ENCODE measurements around the gene DYNLT2.
A peak's percentile ranks its signal among the peaks of the same experiment; 100 is the strongest.
"Not testable (repeated sequence)": the region's sequence is repeated elsewhere in the genome, so short reads cannot be mapped to it uniquely, and the experiment has no call there.

The DYNLT2 gene

DNA sequence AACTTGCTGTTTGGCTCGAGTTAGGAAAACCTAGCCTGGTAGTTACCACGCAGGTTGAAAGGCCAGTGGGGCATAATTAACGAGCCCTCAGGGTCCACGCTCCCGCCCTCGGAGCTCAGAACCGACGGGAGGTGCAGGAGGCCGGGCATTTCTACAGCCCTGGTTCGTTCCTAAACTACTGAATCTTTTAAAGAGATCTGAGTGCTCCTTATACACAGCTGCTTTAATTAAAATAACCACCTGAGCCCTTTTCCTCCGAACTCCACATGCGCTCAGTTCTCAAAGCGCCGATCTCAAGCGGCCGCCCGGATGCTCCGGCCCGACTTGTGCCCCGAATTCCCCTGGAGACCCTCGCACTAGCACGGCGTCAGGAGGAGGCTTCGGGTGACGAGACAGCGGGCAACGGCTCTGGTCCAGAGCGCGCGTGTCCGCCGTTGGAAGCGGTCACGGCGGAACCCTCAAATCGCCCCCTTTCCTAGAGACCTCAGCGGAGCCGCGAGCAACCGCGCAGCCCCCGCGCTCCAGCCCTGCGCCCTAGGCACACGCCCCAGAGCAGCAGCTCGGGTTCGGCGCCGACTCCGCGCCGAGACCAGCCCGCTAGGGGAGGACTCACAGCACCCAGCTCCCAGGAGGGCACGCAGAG, 49.9 kb downstream of the DYNLT2 start:
- DNase-seq (ENCODE audit: low read depth): no peak
- peak overlapping the region; percentile 86 for H3K4me3 ChIP-seq (ENCODE audit: low read depth, low read length)
- TF ChIP-seq, protein P1, sequence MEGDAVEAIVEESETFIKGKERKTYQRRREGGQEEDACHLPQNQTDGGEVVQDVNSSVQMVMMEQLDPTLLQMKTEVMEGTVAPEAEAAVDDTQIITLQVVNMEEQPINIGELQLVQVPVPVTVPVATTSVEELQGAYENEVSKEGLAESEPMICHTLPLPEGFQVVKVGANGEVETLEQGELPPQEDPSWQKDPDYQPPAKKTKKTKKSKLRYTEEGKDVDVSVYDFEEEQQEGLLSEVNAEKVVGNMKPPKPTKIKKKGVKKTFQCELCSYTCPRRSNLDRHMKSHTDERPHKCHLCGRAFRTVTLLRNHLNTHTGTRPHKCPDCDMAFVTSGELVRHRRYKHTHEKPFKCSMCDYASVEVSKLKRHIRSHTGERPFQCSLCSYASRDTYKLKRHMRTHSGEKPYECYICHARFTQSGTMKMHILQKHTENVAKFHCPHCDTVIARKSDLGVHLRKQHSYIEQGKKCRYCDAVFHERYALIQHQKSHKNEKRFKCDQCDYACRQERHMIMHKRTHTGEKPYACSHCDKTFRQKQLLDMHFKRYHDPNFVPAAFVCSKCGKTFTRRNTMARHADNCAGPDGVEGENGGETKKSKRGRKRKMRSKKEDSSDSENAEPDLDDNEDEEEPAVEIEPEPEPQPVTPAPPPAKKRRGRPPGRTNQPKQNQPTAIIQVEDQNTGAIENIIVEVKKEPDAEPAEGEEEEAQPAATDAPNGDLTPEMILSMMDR (IDR thresholded peaks at IDR 0.05; ENCODE audit: insufficient read depth, low read depth, low read length, missing control alignments): no peak

DNA sequence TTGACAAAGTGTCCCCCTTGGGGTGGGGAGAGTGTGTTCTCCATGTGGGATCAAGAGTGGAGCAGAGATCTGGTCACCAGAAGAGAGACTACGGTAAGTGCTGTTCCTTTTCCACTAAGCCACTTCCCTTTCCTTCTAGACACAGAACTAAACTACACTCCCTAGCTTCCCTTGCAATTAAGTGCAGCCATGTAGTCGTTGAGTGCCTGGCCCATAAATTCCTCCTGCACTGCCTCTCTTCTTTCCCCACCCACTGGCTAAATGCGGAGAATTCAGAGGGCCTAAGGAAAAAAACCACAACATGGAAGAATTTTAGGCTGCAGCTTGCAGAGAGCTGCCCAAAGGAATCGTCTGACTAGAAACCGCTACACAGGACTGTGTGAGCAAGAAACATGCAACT, 51.1 kb downstream of the DYNLT2 start:
- no peak overlapping the region; the same call in 1 of the 2 replicates for H3K4me3 ChIP-seq (ENCODE audit: low read depth, low read length)
- no peak for DNase-seq (ENCODE audit: low read depth)
- TF ChIP-seq, protein P1 (IDR thresholded peaks at IDR 0.05; ENCODE audit: insufficient read depth, low read depth, low read length, missing control alignments): no peak

DNA sequence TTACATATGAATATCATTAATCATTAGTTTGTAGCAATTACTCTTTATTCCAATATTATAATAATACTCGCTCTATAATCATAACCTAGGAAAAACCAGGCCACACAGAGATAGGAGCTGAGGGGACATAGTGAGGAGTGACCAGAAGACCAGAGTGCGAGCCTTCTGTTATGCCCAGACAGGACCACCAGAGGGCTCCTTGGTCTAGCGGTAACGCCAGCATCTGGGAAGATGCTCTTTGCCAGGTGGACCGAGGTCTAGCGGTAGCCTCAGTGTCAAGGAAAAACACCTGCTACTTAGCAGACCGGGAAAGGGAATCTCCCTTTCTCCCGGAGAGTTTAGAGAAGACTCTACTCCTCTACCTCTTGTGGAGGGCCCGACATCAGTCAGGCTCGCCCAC, 54.3 kb downstream of the DYNLT2 start:
- not testable (repeated sequence) for DNase-seq (ENCODE audit: low read depth); H3K4me3 ChIP-seq (ENCODE audit: low read depth, low read length)
- TF ChIP-seq, protein P1 (IDR thresholded peaks at IDR 0.05; ENCODE audit: insufficient read depth, low read depth, low read length, missing control alignments): peak; percentile 19

DNA sequence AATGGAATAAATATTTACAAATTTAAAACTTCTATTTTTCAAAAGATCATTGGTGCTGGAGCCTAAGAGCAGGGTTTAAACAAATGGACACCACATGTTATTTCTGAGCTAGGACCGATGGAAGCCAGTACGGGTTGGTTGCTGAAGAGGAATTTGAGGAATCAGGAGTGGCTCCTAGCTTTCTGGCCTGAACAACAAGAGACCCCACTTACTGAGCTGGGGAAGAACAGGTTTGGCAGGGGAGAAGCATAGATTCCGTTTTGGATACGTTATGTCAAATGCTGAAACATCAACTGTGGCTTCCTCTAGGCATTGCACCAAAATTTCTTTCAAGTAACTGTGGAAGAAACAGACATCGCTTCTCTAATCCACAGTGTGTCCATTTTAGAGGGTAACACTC, 56.2 kb downstream of the DYNLT2 start:
- DNase-seq (ENCODE audit: low read depth): no peak
- H3K4me3 ChIP-seq (ENCODE audit: low read depth, low read length): no peak overlapping the region
- TF ChIP-seq, protein P1 (IDR thresholded peaks at IDR 0.05; ENCODE audit: insufficient read depth, low read depth, low read length, missing control alignments): no peak

DNA sequence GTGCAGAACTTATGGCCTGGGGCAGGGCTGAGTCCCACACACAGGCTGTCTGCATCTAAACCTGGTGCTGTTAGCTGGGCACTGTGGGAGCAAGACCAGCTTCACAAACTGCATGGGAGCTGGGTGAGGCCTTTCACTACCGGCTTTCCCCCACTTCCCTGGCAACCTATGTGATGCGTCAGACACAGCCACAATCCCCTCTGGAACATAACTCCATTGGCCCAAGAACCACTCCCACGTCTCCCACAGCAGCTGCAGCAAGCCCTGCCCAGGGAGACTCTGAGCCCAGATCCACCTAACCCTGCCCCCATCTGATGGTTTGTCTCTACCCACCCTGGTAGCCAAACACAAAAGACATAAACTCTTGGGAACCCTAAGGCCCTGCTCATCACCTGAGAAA, 58.9 kb downstream of the DYNLT2 start:
- no peak overlapping the region for H3K4me3 ChIP-seq (ENCODE audit: low read depth, low read length)
- TF ChIP-seq, protein P1 (IDR thresholded peaks at IDR 0.05; ENCODE audit: insufficient read depth, low read depth, low read length, missing control alignments): no peak
- DNase-seq (ENCODE audit: low read depth): no peak

DNA sequence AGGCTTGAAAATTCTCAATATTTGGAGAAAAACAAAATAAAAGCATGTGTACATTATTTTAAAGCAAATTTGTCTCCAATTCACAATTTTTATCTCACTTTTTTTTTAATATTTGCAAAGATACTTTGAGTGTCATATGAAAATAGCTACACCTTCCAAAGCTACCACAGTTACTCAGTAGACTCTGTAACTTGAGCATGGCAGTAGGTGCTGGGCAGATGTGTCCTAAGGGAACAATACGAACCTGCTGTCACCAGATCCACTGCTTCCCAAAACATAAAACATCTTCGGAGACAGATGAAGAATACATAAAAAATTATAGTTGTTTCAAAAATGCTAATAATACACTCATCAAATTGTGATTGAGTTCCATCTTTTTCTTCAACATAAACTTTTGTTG, 60.1 kb downstream of the DYNLT2 start:
- DNase-seq (ENCODE audit: low read depth): no peak
- TF ChIP-seq, protein P1 (IDR thresholded peaks at IDR 0.05; ENCODE audit: insufficient read depth, low read depth, low read length, missing control alignments): no peak
- H3K4me3 ChIP-seq (ENCODE audit: low read depth, low read length): no peak overlapping the region
